Skeletal muscle satellite cell (primary cell): ENCODE measurements around the gene PPM1K.

Experiments
- H3K27me3 ChIP-seq: 2 replicates; pipeline ENCODE4 v1.7.0; 2013; ENCODE audit warnings: low read length; ENCODE audit not compliant: control insufficient read depth, insufficient read depth
- H3K36me3 ChIP-seq: 2 replicates; pipeline ENCODE4 v1.7.0; 2013; ENCODE audit warnings: mild to moderate bottlenecking, control low read depth, low read length; ENCODE audit not compliant: insufficient read depth
- H3K4me1 ChIP-seq: 2 replicates; pipeline ENCODE4 v1.7.0; 2013; ENCODE audit warnings: low read length; ENCODE audit not compliant: control insufficient read depth, insufficient read depth
- H3K4me2 ChIP-seq: 2 replicates; pipeline ENCODE4 v1.7.0; 2013; ENCODE audit warnings: mild to moderate bottlenecking, low read length
- H3K4me3 ChIP-seq: 2 replicates; pipeline ENCODE4 v1.7.0; 2013; ENCODE audit warnings: low read length
- H3K9ac ChIP-seq: 2 replicates; pipeline ENCODE4 v1.7.0; 2013; ENCODE audit warnings: mild to moderate bottlenecking, low read depth, low read length, moderate library complexity
- H3K9me3 ChIP-seq: replicated peaks from 2 replicates; pipeline ENCODE4 v1.7.0; 2013; ENCODE audit warnings: mild to moderate bottlenecking, control low read depth, low read length

PPM1K gene

DNA sequence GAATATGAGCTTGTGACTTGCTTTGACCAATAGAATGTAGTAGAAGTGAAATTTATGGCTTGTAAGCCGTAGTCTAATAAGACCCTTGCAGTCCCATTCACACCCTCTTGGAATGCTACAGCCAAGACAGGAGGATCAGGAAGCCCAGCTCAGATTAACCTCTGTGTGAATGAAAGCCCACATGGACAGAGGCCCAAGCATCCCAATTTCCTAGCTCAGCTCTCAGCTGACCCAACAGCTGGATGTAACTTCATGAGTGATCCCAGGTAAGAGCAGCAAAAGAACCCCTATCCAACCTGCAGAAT, 12.8 kb upstream of the PPM1K start:
- no peak overlapping the region for H3K4me2 ChIP-seq
- no peaks in the 10 kb centered on the region for H3K36me3 ChIP-seq
- H3K4me3 ChIP-seq: no peak overlapping the region
- no peaks in the 10 kb centered on the region for H3K4me1 ChIP-seq
- H3K9ac ChIP-seq: no peak overlapping the region
- no peaks in the 10 kb centered on the region for H3K9me3 ChIP-seq
- peaks cover 3% of the 10 kb centered on the region for H3K27me3 ChIP-seq

DNA sequence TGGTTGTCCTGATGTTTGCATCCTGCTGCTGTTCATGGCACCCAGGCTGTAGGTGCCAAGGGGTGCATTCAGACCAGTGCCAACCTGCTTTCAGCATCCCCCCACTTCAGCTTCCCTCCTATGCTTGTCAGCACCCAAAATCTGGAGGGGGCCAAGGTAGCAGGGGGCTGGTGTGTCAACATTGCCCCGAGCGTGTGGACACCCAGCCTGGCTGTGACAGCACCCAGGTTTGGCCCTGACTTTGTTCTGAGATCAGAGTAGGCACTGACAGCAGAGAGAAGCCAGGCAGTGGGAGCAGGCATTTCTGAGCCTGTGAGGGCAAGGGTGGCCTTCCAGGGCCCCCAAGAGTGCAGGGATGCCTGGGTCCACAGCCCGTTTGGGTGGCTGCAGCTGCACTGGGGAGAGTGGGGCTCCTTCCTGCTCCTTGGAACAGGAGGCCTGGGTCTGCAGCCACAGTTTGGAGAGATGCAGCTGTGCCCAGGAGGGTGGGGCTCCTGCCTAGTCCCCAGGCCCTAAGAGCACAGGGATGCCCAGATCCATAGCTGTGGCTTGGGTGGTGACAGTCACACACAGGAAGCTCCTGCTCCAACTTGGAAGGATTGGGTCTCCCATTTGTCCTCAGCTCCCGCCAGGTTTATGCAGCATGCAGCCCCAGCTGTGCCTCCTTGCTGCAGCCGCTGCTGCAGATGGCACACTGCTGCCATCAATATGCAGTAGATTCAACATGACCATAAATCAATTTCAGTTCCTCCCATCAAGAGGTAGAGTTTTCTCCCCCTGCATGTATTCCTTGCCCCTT, 12.3 kb upstream of the PPM1K start:
- no peak overlapping the region for H3K9ac ChIP-seq
- no peaks in the 10 kb centered on the region for H3K4me1 ChIP-seq
- H3K36me3 ChIP-seq: no peaks in the 10 kb centered on the region
- H3K4me2 ChIP-seq: no peak overlapping the region
- peaks cover 3% of the 10 kb centered on the region for H3K27me3 ChIP-seq
- H3K9me3 ChIP-seq: no peaks in the 10 kb centered on the region
- H3K4me3 ChIP-seq: no peak overlapping the region

DNA sequence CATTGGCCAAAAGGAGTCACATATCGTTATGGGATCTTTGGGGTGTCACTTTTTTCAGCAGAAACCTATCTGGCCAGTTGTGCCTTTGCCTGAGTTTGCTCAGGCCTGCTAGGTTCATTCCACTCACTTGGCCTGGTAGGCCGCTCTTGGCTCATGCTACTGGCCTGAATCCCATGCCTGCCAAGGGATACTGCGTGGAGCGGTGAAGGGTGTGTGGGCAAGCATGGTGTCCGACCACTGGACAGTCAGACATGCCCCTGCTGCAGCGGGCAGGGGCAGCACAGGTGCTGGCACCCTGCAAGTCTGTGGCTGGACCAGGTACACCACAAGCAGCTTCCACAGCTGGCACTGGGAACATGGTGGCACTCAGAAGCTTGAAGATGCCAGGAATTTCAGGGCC, 11.3 kb upstream of the PPM1K start:
- no peaks in the 10 kb centered on the region for H3K4me1 ChIP-seq

DNA sequence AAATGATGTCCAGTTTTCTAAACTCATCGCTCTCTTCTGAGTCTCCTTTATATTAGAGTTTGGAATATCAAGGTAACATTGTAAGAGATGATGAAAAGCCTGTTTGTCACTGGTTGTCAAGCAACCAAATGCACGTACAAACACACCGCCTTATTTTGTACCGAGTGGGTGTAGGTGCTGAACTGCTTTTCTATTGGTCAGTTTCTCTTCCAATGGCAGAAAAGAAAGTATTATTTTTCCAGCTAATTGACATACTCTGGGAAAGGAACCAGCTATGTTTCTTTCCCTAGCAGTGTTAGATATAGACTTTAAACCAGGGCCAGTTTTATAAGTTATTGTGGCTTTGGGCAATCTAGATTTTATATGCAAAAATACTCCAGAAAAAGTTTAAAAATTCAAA, 6.6 kb upstream of the PPM1K start:
- H3K27me3 ChIP-seq: no peaks in the 10 kb centered on the region
- H3K9ac ChIP-seq: no peak overlapping the region
- no peaks in the 10 kb centered on the region for H3K9me3 ChIP-seq
- no peak overlapping the region for H3K4me3 ChIP-seq
- H3K4me1 ChIP-seq: no peaks in the 10 kb centered on the region
- H3K4me2 ChIP-seq: no peak overlapping the region
- H3K36me3 ChIP-seq: no peaks in the 10 kb centered on the region

More for the DNA sequence above, 11.3 kb upstream of the PPM1K start:
- Histone ChIP-seq H3K27me3 (peaks cover 3% of the 10 kb centered on the region), H3K4me2 (no peak overlapping the region), H3K4me3 (no peak overlapping the region), H3K9me3 (no peaks in the 10 kb centered on the region), H3K9ac (no peak overlapping the region), H3K36me3 (no peaks in the 10 kb centered on the region)

DNA sequence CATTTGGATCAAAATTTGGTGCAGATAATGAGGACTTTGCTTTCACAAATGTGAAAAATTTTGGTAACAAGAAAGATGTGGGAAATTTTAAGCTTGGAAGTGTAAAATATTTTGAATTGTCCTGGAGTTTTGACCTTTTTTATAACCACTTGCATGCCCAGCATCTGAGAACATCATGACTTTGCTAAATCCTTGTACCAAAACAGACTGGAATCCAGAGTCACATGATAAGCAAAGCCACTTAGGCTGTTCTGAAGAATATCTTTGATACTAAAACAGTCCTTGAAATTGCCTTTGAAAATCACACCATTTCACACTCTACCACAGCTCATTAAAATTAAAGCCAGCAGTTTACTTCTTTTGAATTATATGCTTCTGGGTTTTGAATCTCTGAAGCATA, 2.5 kb upstream of the PPM1K start:
- peaks cover 13% of the 10 kb centered on the region for H3K4me1 ChIP-seq
- no peaks in the 10 kb centered on the region for H3K9me3 ChIP-seq
- no peak overlapping the region for H3K4me3 ChIP-seq
- no peak overlapping the region for H3K4me2 ChIP-seq
- H3K36me3 ChIP-seq: no peaks in the 10 kb centered on the region
- no peak overlapping the region for H3K9ac ChIP-seq
- no peaks in the 10 kb centered on the region for H3K27me3 ChIP-seq

DNA sequence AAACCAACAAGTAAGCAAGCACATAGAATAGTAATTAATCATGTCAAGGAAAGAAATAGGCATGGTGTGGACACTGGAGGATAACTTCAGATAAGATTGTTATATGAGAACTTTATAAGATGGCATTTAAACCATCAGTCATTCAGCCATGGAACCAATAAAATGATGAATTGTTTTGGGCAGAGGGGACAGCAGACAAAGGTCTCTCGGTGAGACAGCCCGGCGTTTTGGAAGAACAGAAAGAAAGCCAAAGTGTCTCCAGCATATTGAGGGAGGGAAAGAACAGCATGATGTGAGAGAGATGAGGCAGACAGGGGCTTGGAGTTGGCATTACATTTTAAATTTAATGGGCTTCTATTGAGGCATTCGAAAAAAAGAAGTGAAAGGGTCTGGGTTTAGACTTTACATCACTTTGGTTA, 883 bp upstream of the PPM1K start:
- Histone ChIP-seq H3K27me3 (no peaks in the 10 kb centered on the region), H3K9ac (peak overlapping the region; percentile 46), H3K4me1 (peaks cover 13% of the 10 kb centered on the region), H3K4me2 (peak overlapping the region; percentile 100), H3K9me3 (no peaks in the 10 kb centered on the region), H3K4me3 (peak overlapping the region; percentile 94), H3K36me3 (no peaks in the 10 kb centered on the region)

DNA sequence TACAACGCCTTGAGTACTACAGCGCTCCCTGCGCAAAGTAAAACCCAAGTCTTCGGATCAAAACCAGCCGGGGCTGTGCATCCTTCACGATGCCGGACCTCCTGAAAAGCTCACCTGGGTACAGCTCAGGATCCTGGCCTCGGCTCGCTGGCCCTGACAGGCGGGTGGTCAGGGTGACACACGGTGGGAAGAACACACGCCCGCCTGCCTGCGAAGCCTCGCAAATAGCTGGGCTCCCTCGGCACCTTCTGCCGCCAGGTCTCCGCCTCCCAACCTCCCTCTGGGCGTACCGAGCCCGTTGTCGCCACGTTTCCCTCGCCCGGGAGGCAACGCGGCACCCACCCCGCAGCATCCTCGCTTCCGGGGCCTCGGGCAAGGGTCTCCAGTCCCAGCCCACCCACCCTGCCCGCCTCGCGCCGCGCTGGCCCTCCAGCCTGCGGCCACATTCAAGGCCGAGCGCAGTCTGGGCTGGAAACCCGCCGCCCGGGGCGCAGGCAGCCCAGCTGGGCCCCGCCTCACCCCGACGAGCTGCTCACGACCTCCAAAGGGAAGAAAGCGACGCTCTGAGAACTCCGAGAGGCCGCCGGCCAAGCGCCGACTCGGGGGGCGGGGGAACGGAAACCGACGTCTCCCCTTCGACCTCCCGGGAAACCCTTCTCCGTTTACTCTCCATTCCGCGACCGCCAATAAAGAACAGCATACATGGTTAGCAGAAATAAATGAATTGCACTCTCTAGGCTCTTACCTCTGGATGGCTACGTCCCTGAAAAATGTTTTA, 511 bp downstream of the PPM1K start:
- H3K27me3 ChIP-seq: no peaks in the 10 kb centered on the region
- no peaks in the 10 kb centered on the region for H3K36me3 ChIP-seq
- H3K4me1 ChIP-seq: peaks cover 13% of the 10 kb centered on the region

DNA sequence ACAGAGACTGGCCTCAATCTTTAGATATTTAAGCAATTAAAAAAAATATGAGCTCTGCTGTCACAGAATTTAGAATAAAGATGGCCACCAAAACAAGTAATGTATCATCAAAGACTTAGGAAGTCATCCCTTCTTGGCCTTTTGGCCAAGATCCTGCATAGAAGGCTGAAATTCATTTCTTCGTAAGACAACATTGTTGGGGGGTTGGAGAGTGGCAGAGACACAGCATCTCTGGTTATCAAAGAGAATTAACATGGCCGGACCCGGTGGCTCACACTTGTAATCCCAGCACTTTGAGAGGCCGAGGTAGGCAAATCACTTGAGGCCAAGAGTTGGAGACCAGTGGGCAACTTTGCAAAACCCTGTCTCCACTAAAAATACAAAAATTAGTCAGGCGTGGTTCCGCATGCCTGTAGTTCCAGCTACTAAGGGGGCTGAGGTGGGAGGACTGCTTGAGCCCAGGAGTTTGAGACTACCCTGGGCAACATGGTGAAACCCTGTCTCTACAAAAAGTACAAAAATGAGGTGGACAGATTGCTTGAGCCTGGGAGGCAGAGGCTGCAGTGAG, 4.0 kb downstream of the PPM1K start:
- Histone ChIP-seq H3K4me3 (no peak overlapping the region), H3K4me2 (no peak overlapping the region), H3K9ac (no peak overlapping the region), H3K9me3 (no peaks in the 10 kb centered on the region), H3K27me3 (no peaks in the 10 kb centered on the region), H3K36me3 (no peaks in the 10 kb centered on the region), H3K4me1 (peaks cover 25% of the 10 kb centered on the region)

More for the DNA sequence above, 511 bp downstream of the PPM1K start:
- H3K4me2 ChIP-seq: peak overlapping the region; percentile 100
- peak overlapping the region; percentile 94 for H3K4me3 ChIP-seq
- peak overlapping the region; percentile 89 for H3K9ac ChIP-seq
- H3K9me3 ChIP-seq: no peaks in the 10 kb centered on the region

DNA sequence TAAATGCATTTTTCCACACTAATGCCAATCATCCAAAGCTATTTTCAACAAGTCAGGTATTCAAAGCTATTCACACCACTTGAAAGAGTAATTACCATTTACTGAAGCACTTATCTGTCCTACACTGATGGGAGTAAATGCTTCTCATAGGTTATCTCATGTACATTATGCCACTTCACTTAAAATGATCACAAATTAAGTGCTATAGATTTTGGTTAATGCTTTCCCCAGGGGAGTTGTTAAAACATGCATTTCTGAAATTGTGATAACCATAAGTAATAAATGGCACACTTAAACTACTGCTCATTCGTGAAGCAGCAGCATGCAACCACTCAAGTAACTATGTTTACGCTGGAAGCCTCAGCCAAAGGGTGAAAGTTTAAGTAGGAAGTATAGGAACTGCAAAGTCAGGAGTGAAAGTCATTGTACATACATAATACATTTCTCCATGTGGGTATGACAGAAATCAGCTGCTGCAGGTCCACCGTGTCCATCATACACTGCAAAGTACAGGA, 6.6 kb downstream of the PPM1K start:
- H3K4me2 ChIP-seq: no peak overlapping the region
- H3K27me3 ChIP-seq: no peaks in the 10 kb centered on the region
- H3K4me1 ChIP-seq: peaks cover 21% of the 10 kb centered on the region
- H3K36me3 ChIP-seq: no peaks in the 10 kb centered on the region
- no peak overlapping the region for H3K4me3 ChIP-seq
- no peaks in the 10 kb centered on the region for H3K9me3 ChIP-seq
- no peak overlapping the region for H3K9ac ChIP-seq

DNA sequence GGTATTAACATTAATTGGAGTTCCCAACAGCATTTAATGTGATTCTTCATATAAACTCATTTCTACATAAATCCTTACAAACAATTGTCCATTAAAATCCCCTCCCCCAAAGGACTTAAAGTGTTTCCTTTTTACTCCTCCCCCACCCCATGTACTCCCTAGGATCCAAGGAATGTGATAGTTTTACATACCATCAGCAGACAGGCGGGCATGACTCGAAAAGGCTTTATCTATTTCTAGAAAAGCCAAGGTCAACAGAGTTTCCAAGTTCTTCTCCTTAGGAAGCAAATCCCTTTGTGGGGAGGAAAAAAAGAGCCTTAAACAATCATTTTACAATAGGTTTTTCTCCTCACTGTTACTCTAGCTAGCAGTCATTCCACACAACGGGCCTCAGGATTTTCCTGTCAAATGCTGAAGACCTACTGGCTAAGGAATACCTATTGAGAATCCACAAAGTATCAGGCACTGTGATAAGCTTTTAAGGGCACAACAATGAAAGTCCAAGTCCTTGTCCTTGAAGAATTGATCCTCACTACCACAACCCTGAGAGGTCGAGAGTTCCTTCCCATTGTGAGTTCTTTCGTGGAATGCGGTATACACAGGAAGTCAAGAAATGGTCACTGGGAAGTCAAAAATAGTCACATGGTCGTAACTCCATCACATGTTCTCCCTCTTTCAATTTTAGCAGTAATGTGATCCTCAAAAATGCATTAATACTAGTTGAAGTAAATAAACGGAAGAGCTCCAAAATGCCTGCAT, 7.2 kb downstream of the PPM1K start:
- H3K4me1 ChIP-seq: peaks cover 18% of the 10 kb centered on the region

DNA sequence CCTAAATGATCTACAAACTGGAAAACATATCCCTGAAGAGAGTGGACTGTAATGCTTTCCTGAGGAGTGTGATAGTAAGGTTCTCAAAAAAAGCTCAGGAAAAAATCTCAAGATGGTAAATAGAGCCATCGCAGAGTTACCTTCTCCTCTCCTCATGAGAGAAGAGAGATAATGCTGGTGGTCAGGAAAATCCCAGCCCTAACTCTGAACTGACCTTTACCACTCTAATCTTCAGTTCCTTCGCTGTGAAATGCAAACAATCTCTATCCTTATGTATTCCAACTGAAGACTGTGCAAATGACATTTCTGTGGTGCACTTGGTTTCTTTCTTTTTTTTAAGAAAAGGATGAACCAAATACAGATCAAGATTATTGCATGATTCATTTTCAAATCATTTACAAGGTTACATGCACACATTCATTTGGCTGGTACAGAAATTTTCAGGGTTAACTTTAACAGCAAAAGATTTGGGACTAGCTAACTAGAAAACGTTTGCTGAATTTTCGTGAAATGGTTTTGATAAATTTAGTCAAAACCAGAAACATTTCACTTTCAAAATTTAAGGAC, 8.3 kb downstream of the PPM1K start:
- H3K4me2 ChIP-seq: peak overlapping the region; percentile 49
- no peaks in the 10 kb centered on the region for H3K27me3 ChIP-seq
- H3K9me3 ChIP-seq: no peaks in the 10 kb centered on the region
- H3K4me1 ChIP-seq: peaks cover 18% of the 10 kb centered on the region
- peak overlapping the region; percentile 2 for H3K9ac ChIP-seq
- no peaks in the 10 kb centered on the region for H3K36me3 ChIP-seq
- H3K4me3 ChIP-seq: peak overlapping the region; percentile 7

More for the DNA sequence above, 7.2 kb downstream of the PPM1K start:
- H3K27me3 ChIP-seq: no peaks in the 10 kb centered on the region
- no peaks in the 10 kb centered on the region for H3K36me3 ChIP-seq
- H3K9me3 ChIP-seq: no peaks in the 10 kb centered on the region
- H3K9ac ChIP-seq: no peak overlapping the region
- H3K4me2 ChIP-seq: no peak overlapping the region
- no peak overlapping the region for H3K4me3 ChIP-seq
